Activated T-cell treated with anti-CD3 and anti-CD28 coated beads for 24 hours (primary cell): ENCODE measurements around the gene FOXJ3.
"Not testable (repeated sequence)": the region's sequence is repeated elsewhere in the genome, so short reads cannot be mapped to it uniquely, and the experiment has no call there.

Experiments
- DNase-seq: peaks from one replicate; pipeline ENCODE4 v3.0.0-alpha.2; 2020; ENCODE audit warnings: low read depth

Gene FOXJ3

GRCh38 chr1:42251042-42251441, 84.0 kb downstream of the FOXJ3 start:
- DNase-seq: no peak

DNA sequence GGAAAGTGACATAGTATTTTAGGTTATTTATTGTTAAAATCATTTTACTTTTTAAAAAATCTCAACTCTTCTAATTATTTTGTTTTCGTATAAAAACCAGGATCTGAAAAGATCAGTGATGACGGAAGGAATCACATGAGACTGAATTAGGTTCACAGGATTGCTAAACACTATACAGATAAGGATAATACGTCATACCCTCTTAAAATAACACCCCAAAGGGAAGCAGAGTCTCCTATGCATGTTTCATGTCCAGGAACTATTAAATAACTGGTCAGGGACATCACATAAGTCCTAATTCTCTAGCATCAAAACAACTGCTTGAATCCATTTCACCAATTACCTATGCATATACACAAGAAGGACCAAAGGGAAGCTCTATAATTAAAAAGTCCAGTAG, 84.9 kb downstream of the FOXJ3 start:
- no peak for DNase-seq

DNA sequence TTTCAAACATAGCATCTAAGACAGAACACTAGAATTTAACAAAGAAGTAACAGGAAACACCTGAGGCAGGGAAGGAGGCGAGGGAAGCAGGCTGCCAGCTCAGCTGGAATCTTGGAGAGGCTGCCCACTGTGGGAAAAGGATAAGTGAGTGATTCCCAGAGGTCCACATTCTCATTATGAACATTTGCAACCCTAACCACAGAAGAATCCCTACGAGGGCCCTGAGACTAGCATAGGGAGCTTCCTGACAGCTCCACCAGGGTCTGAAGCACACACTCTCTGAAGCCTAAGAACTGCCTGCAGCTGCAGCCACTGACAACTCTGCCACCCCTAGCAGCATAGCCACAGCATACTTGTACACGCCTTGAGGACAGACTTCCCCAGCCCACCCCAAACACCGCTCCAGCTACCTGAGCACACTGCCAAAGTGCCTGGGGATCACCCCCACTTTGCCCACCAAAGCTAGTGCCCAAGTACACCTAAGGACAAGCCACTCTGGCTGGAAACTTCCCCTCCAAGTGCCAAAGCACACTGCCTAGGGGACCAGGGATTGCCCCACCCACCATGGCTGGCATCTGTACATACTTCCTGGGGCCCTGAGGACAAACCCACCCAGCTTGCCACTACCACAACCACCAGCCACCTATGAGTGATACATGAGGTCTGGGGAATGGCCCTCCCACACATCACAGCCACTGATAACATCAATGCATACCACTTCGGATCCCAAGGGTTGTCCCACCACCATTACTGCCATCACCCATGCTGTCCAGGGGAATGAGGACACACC, 93.9 kb downstream of the FOXJ3 start:
- no peak for DNase-seq

GRCh38 chr1:42239555-42239954, 95.5 kb downstream of the FOXJ3 start:
- DNase-seq: no peak

DNA sequence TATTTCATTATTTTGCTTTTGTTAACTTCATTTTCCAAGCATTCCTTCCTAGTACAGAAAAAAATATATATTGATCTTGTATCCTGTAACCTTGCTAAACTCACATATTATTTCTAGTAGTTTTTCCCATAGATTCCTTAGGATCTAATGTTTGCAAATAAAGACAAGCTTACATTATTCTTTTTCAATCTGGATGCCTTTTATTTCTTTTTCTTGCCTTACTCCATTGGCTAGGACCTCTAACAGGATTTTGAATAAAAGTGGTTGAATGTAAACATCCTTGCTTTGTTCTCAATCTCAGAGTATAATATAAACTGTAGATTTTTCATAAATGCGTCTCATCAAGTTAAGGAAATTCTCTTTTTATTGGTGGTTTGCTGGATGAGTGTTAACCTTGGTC, 96.0 kb downstream of the FOXJ3 start:
- no peak for DNase-seq

GRCh38 chr1:42231253-42231652, 103.8 kb downstream of the FOXJ3 start:
- no peak for DNase-seq

DNA sequence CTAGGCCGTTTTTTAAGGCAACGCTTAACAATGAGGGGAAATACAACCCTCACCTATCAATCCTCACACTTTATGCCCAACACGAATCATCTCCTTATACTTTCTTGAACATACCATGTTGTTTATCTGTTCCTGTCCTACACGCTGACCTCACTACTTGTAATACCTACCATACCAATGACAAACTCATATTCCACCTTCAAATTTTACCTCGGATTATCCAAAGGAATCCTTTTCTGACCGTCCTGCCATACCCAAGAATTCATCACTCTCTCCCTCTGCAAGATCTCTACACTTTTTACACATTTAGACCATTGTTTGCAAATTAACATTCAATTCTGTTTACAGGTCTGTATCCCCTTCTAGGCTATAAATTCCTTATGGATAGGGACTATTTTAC, 106.1 kb downstream of the FOXJ3 start:
- no peak for DNase-seq

GRCh38 chr1:42223036-42223435, 112.0 kb downstream of the FOXJ3 start:
- DNase-seq: no peak

- no peak for DNase-seq
These were observed 113.0 kb downstream of the FOXJ3 start for GRCh38 chr1:42221952-42222606.

GRCh38 chr1:42221456-42221855, 113.6 kb downstream of the FOXJ3 start:
- DNase-seq: no peak

DNA sequence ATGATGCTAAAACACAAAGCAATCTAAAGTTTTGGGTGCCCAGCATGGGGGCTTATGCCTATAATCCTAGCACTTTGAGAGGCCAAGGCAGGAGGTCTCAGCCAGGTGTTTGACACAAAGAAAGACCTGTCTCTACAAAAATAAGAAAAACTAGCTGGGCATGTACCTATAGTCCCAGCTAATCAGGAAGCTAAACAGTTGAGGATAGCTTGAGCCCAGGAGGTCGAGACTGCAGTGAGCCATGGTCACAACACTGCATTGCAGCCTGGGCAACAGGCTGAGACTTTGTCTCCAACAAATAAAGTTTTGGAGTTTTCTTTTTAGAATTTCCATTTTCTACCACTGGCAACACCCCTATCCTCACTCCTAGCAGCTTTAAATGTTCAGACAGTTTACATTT, 115.4 kb downstream of the FOXJ3 start:
- no peak for DNase-seq

DNA sequence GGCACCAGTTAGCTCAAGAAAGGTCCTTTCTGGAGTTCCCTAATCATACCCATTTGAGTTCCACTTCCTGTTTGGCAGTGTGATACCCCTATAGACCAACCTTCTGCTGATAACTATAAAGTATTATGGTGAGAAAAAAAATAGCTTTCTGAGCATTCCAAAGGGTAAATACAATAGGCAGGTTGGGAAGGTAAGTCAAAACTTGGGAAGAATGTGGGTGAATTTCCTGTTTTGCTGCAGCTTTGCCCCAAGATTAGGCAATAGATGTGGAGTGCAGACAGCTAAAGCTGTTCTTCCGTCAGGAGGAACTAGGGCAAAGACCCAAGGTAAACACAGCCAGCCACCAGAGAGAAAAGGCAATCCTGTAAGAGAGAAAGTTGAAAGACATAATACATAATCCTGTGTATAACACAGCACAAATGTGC, 120.6 kb downstream of the FOXJ3 start:
- DNase-seq: no peak

DNA sequence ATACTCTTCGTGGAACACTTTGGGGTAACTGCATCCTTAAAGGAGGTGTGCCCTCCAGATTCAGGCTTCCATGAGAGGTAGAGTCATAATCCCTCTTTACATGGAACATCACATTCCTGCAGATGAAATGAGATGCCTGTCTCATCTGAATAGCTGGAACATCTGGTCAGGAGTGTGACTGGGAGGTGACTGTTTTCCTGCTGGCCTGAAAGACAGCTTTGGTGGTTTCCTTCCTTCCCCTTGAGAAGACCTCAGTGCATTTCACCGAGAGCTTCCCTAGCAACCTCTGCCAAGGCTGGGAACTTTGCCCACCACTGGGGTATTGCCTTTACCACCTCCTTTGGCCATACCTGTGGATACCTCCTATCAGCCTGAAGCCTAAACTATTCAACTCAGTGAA, 123.8 kb downstream of the FOXJ3 start:
- DNase-seq: no peak

- no peak for DNase-seq
These were observed 124.5 kb downstream of the FOXJ3 start for GRCh38 chr1:42210421-42211133.

- no peak for DNase-seq
These were observed 125.3 kb downstream of the FOXJ3 start for GRCh38 chr1:42209526-42210251.

DNA sequence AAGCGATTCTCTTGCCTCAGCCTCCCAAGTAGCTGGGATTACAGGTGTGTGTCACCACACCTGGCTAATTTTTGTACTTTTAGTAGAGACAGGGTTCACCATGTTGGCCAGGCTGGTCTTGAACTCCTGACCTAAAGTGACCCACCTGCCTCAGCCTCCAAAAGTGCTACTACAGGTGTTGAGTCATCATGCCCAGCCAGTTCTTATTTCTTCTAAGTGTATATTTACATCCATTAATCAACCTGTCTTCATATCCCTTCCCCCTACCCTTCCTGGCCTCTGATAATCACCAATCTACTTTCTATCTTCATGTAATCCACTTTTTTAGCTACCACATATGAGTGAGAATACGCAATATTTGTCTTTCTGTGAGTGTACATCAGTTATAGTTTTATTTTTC, 128.1 kb downstream of the FOXJ3 start:
- DNase-seq: not testable (repeated sequence)

DNA sequence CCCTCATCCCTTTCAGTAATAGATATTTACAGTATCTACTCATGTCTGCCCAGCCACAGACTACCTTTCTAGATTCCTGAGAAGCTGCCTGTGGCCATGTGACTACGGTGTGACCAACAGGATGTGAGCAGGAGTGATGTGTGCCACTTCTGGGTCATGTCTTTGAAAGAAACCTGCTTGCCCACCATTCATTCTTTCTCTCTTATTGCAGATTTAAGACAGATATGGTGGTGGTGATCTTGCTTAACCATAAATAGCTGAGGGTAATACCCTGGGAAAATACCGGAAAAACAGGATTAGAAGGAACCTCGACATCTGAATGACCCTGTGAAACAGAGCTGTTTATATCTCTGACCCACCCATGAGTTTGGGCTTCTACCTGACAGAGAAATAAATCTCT, 128.9 kb downstream of the FOXJ3 start:
- no peak for DNase-seq

GRCh38 chr1:42201986-42202385, 133.0 kb downstream of the FOXJ3 start:
- DNase-seq: no peak

DNA sequence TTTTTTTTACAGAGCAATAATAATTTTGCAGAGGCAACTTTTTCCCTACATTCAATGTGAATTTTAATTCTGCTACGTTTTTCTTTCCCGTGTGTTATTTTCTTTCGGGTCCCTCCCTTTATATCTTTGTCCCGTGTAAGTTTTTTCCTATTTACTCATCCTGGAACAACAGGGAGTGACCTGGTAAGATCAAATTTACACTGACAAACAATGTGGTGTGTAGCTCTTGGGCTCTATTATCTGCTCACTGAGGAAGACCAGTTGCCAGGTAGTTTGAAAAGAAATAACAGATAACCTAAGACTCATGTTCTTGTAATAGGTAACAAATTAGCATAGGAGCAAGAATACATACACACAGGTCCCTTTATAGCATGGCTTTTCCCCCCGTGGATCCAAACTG, 136.8 kb downstream of the FOXJ3 start:
- no peak for DNase-seq

DNA sequence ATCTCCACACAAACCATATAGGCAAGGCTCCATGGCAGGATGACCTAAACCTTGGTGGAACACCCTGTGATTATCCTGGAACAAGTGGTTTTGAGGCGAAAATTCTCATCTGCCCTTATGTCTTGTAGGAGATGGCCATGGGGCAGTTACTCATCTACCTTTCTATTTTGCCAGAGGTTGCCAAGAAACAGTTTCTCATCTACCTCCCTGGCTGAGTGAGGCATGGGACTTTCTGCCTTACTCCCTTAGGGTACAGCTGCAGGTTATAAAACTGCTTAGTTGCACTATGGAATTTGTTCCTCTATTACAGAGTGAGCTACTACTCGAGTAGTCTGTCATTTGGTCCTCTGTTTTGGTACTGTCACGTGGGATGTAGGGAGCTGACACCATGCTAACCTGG, 139.2 kb downstream of the FOXJ3 start:
- DNase-seq: no peak

DNA sequence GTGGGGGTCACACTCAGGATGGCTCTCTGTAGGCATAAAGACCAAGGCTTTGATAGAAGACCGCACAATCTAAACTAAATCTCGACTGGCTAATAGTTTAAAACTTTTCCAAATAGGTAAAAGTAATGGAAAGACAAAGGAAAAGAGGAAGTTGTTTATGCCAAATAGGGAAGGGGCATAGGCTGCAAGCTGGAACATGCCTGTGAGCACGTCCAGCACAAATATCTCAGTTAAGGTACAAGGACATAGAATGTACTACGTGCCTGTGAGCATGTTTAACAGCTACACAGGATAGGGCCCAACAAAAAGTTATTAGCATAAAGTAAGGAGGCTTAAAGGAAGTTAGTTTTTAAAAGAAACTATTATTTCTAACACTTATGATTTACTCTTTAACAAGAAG, 142.9 kb downstream of the FOXJ3 start:
- DNase-seq: no peak

GRCh38 chr1:42191319-42191718, 143.7 kb downstream of the FOXJ3 start:
- no peak for DNase-seq
